Activated T-cell treated with anti-CD3 and anti-CD28 coated beads, Interleukin-2, amount 50 U/mL, for 24 hours (primary cell): ENCODE data around the gene STON1.
"Not testable (repeated sequence)": the region's sequence is repeated elsewhere in the genome, so short reads cannot be mapped to it uniquely, and the experiment has no call there.

Source experiments
- DNase-seq: peaks from one replicate; pipeline ENCODE4 v3.0.0-alpha.2; 2020
- H3K27ac Mint-ChIP-seq: 2 replicates; pipeline ENCODE4 v1.8.0; 2020; ENCODE audit warnings: mild to moderate bottlenecking, mixed read lengths
- H3K27me3 Mint-ChIP-seq: 2 replicates; pipeline ENCODE4 v1.8.0; 2020; ENCODE audit warnings: mixed read lengths
- H3K36me3 Mint-ChIP-seq: 2 replicates; pipeline ENCODE4 v1.8.0; 2020; ENCODE audit warnings: low read depth, mixed read lengths
- H3K4me1 Mint-ChIP-seq: 2 replicates; pipeline ENCODE4 v1.8.0; 2020; ENCODE audit warnings: low read depth, mixed read lengths
- H3K4me3 Mint-ChIP-seq: 2 replicates; pipeline ENCODE4 v1.8.0; 2020; ENCODE audit warnings: mild to moderate bottlenecking, moderate library complexity, mixed read lengths
- H3K9me3 Mint-ChIP-seq: 2 replicates; pipeline ENCODE4 v1.8.0; 2020; ENCODE audit warnings: mixed read lengths

The STON1 gene

GRCh38 chr2:48601349-48601748, 71.4 kb downstream of the STON1 start:
- Mint-ChIP-seq H3K27ac (no peak overlapping the region), H3K27me3 (peaks cover 3% of the 10 kb centered on the region), H3K4me1 (no peaks in the 10 kb centered on the region), H3K9me3 (no peaks in the 10 kb centered on the region), H3K4me3 (no peak overlapping the region), H3K36me3 (no peaks in the 10 kb centered on the region)
- DNase-seq, result no peak

- no peak for DNase-seq
- peaks cover 7% of the 10 kb centered on the region for H3K27me3 Mint-ChIP-seq
- H3K27ac Mint-ChIP-seq, result no peak overlapping the region
- no peak overlapping the region for H3K4me3 Mint-ChIP-seq
- H3K4me1 Mint-ChIP-seq, result no peaks in the 10 kb centered on the region
- H3K36me3 Mint-ChIP-seq, result no peaks in the 10 kb centered on the region
- H3K9me3 Mint-ChIP-seq, result no peaks in the 10 kb centered on the region
Observed at GRCh38 chr2:48605482-48606175, 75.7 kb downstream of the STON1 start.

GRCh38 chr2:48607307-48608014, 77.5 kb downstream of the STON1 start:
- Mint-ChIP-seq H3K36me3 (no peaks in the 10 kb centered on the region), H3K9me3 (no peaks in the 10 kb centered on the region), H3K4me3 (no peak overlapping the region), H3K27ac (no peak overlapping the region), H3K4me1 (no peaks in the 10 kb centered on the region), H3K27me3 (peaks cover 7% of the 10 kb centered on the region)
- no peak for DNase-seq

GRCh38 chr2:48613211-48613610, 83.3 kb downstream of the STON1 start:
- H3K27me3 Mint-ChIP-seq, result peaks cover 5% of the 10 kb centered on the region
- DNase-seq, result no peak
- no peaks in the 10 kb centered on the region for H3K4me1 Mint-ChIP-seq
- H3K27ac Mint-ChIP-seq, result no peak overlapping the region
- no peak overlapping the region for H3K4me3 Mint-ChIP-seq
- no peaks in the 10 kb centered on the region for H3K9me3 Mint-ChIP-seq
- H3K36me3 Mint-ChIP-seq, result no peaks in the 10 kb centered on the region

- not testable (repeated sequence) for H3K4me3 Mint-ChIP-seq, H3K9me3 Mint-ChIP-seq
Observed at GRCh38 chr2:48614581-48614980, 84.6 kb downstream of the STON1 start.

GRCh38 chr2:48617618-48618017, 87.7 kb downstream of the STON1 start, which contains the start of gene GTF2A1L:
Gene GTF2A1L (plus strand): TSS chr2:48617856. CDS start chr2:48617875, 19 bp downstream.
- no peak within 1 kb of the TSS for H3K4me3 Mint-ChIP-seq
- H3K9me3 Mint-ChIP-seq, result no peaks in the 10 kb centered on the region
- H3K27me3 Mint-ChIP-seq, result peaks cover 13% of the 10 kb centered on the region
- no peaks in the 10 kb centered on the region for H3K36me3 Mint-ChIP-seq
- H3K27ac Mint-ChIP-seq, result no peak within 1 kb of the TSS
- H3K4me1 Mint-ChIP-seq, result no peaks in the 10 kb centered on the region
- DNase-seq, result no peak

More at GRCh38 chr2:48614581-48614980, 84.6 kb downstream of the STON1 start:
- not testable (repeated sequence) for H3K4me1 Mint-ChIP-seq, H3K36me3 Mint-ChIP-seq, DNase-seq, H3K27ac Mint-ChIP-seq
- H3K27me3 Mint-ChIP-seq, result peaks cover 13% of the 10 kb centered on the region

GRCh38 chr2:48619526-48619925, 89.6 kb downstream of the STON1 start:
- no peak overlapping the region for H3K4me3 Mint-ChIP-seq
- H3K27me3 Mint-ChIP-seq, result peaks cover 11% of the 10 kb centered on the region
- no peak overlapping the region for H3K27ac Mint-ChIP-seq
- no peak for DNase-seq
- no peaks in the 10 kb centered on the region for H3K4me1 Mint-ChIP-seq
- no peaks in the 10 kb centered on the region for H3K36me3 Mint-ChIP-seq
- no peaks in the 10 kb centered on the region for H3K9me3 Mint-ChIP-seq

- DNase-seq, result no peak
- peaks cover 11% of the 10 kb centered on the region for H3K27me3 Mint-ChIP-seq
- H3K36me3 Mint-ChIP-seq, result no peaks in the 10 kb centered on the region
- H3K4me3 Mint-ChIP-seq, result no peak overlapping the region
- no peak overlapping the region for H3K27ac Mint-ChIP-seq
- no peaks in the 10 kb centered on the region for H3K9me3 Mint-ChIP-seq
- no peaks in the 10 kb centered on the region for H3K4me1 Mint-ChIP-seq
Observed at GRCh38 chr2:48620604-48621003, 90.7 kb downstream of the STON1 start.

GRCh38 chr2:48622691-48623090, 92.7 kb downstream of the STON1 start:
- H3K4me3 Mint-ChIP-seq, DNase-seq, H3K36me3 Mint-ChIP-seq, H3K4me1 Mint-ChIP-seq, H3K27ac Mint-ChIP-seq, H3K9me3 Mint-ChIP-seq, H3K27me3 Mint-ChIP-seq: not testable (repeated sequence)

GRCh38 chr2:48624696-48625095, 94.7 kb downstream of the STON1 start:
- H3K36me3 Mint-ChIP-seq, result no peaks in the 10 kb centered on the region
- no peaks in the 10 kb centered on the region for H3K4me1 Mint-ChIP-seq
- H3K4me3 Mint-ChIP-seq, result no peak overlapping the region
- DNase-seq, result no peak
- peaks cover 5% of the 10 kb centered on the region for H3K9me3 Mint-ChIP-seq
- no peaks in the 10 kb centered on the region for H3K27me3 Mint-ChIP-seq
- no peak overlapping the region for H3K27ac Mint-ChIP-seq

- no peak overlapping the region for H3K4me3 Mint-ChIP-seq
- peaks cover 6% of the 10 kb centered on the region for H3K27me3 Mint-ChIP-seq
- DNase-seq, result no peak
- no peak overlapping the region for H3K27ac Mint-ChIP-seq
- H3K4me1 Mint-ChIP-seq, result no peaks in the 10 kb centered on the region
- no peaks in the 10 kb centered on the region for H3K36me3 Mint-ChIP-seq
- H3K9me3 Mint-ChIP-seq, result peaks cover 5% of the 10 kb centered on the region
Observed at GRCh38 chr2:48626047-48626446, 96.1 kb downstream of the STON1 start.

GRCh38 chr2:48633143-48633542, 103.2 kb downstream of the STON1 start:
- DNase-seq, result no peak
- Mint-ChIP-seq H3K4me1 (no peaks in the 10 kb centered on the region), H3K36me3 (no peaks in the 10 kb centered on the region), H3K27ac (no peak overlapping the region), H3K4me3 (no peak overlapping the region), H3K27me3 (peaks cover 36% of the 10 kb centered on the region), H3K9me3 (peaks cover 5% of the 10 kb centered on the region)

- Mint-ChIP-seq H3K27me3 (peaks cover 30% of the 10 kb centered on the region), H3K9me3 (peaks cover 5% of the 10 kb centered on the region), H3K4me3 (no peak overlapping the region), H3K36me3 (no peaks in the 10 kb centered on the region), H3K27ac (no peak overlapping the region), H3K4me1 (no peaks in the 10 kb centered on the region)
- DNase-seq, result no peak
Observed at GRCh38 chr2:48635786-48636185, 105.8 kb downstream of the STON1 start.

- H3K9me3 Mint-ChIP-seq, result peaks cover 5% of the 10 kb centered on the region
- H3K27me3 Mint-ChIP-seq, result peaks cover 26% of the 10 kb centered on the region
- H3K4me3 Mint-ChIP-seq, result no peak overlapping the region
- H3K27ac Mint-ChIP-seq, result no peak overlapping the region
- no peaks in the 10 kb centered on the region for H3K4me1 Mint-ChIP-seq
- no peaks in the 10 kb centered on the region for H3K36me3 Mint-ChIP-seq
- DNase-seq, result no peak
Observed at GRCh38 chr2:48638261-48638660, 108.3 kb downstream of the STON1 start.
